Heart right ventricle (tissue), 16 donors: ENCODE results near the gene SOAT2. TPM values are rescaled to one million over a fixed set of nuclear protein-coding genes. Genes with fewer than 3 reads are reported as not detected.

Experiments used
- ATAC-seq, 8 donors: fragments of 200-7000 bp; cut with Tn5 transposase; one replicate each; pipeline ENCODE4 v1.9.1; 2020; ENCODE audit warnings: mild to moderate bottlenecking in 8 of 8, moderate library complexity in 8 of 8, moderate number of reproducible peaks in 1 of 8
- DNase-seq, 2 donors: peaks; one replicate each; pipeline ENCODE4 v3.0.0-alpha.2; 2020
- H3K27ac ChIP-seq, 10 donors: fragments of 200-600 bp; sonication (generic) in 2 of 10; one replicate each; pipeline versions ENCODE4 v1.5.0 to v1.8.0; 2020 to 2022; ENCODE audit warnings: mild to moderate bottlenecking in 3 of 10
- H3K27me3 ChIP-seq, 7 donors: fragments of 200-600 bp; one replicate each; pipeline ENCODE4 v1.8.0; 2021 to 2022; ENCODE audit warnings: mild to moderate bottlenecking in 2 of 7
- H3K36me3 ChIP-seq, 9 donors: fragments of 200-600 bp; sonication (generic) in 1 of 9; one replicate each; pipeline versions ENCODE4 v1.5.0 to v1.8.0; 2020 to 2022; ENCODE audit warnings: mild to moderate bottlenecking in 2 of 9
- H3K4me1 ChIP-seq, 9 donors: fragments of 200-600 bp; sonication (generic) in 1 of 9; one replicate each; pipeline versions ENCODE4 v1.5.0 to v1.8.0; 2020 to 2022; ENCODE audit warnings: mild to moderate bottlenecking in 4 of 9
- H3K4me3 ChIP-seq, 10 donors: fragments of 200-600 bp; sonication (generic) in 2 of 10; one replicate each; pipeline versions ENCODE4 v1.5.0 to v1.8.0; 2020 to 2022; ENCODE audit warnings: mild to moderate bottlenecking in 7 of 10, moderate library complexity in 2 of 10
- H3K9me3 ChIP-seq, 11 donors: fragments of 200-600 bp in 10 of 11; sonication (generic) in 2 of 11; one replicate each; pipeline versions ENCODE4 v1.5.0 to v1.8.0; 2013 to 2022; ENCODE audit warnings: mild to moderate bottlenecking in 2 of 11, control low read depth in 1 of 11, moderate library complexity in 1 of 11
- CTCF ChIP-seq, 9 donors: fragments of 200-600 bp; sonication (generic) in 2 of 9; IDR thresholded peaks; one replicate each; pipeline versions ENCODE4 v1.5.0 to v1.8.0; 2021 to 2022; ENCODE audit warnings: antibody characterized with exemption in 9 of 9, mild to moderate bottlenecking in 5 of 9, moderate library complexity in 1 of 9
- WGBS, 2 donors: extraction: QIAGEN DNeasy Blood & Tissue Kit; methylation state at CpG; one replicate each; pipeline ENCODE4 v1.1.7; 2013; ENCODE audit warnings: inconsistent platforms in 1 of 2; 5-methylcytosine and 5-hydroxymethylcytosine counted together
- intact Hi-C, 10 donors: fragments of 100-400 bp; cut with DNase I; formaldehyde crosslinking; loops; one replicate each; pipeline versions ENCODE4 v1.11.1 to v1.14.2; 2022
- polyA plus RNA-seq, 2 donors: library from polyadenylated mRNA; stranded (reverse); fragments of 200-250 nt; gene quantifications; one replicate each; pipeline ENCODE4 v1.2.3, GENCODE V29; 2013
- total RNA-seq, 10 donors: library from RNA; stranded (reverse); fragmentation: NEBNext Ultra II Directional in 3 of 10; extraction: Animal tissue kit (Norgen Biotek cat#: 25700) in 3 of 10; gene quantifications; one replicate each; pipeline versions ENCODE4 v1.2.1 to v1.2.4, GENCODE V29; 2021 to 2023
- donor health status: Arrhythmogenic right ventricular cardiomyopathy.
- donor health status: ischemic (EF 13 %, LVEDD 7.1; RV severe dilation, severe dysfunction).
- donor health status: healthy with polysubstance abuse.
- donor health status: DM: no; HTN: yes; CAD: no.
- donor health status: DM: no; HTN: no; CAD: no.
- donor health status: ischemic (EF 25% LVEDD 6.9; RV normal size, moderate dysfunction).
- donor health status: ischemic (EF 25% LVEDD 5.7; RV mildly dilated, moderate dysfunction).
- donor health status: healthy.
- donor health status: DM: yes; HTN: yes; CAD: no.
- donor health status: Ischemic cardiomyopathy.
- donor health status: ischemic (EF 35%, LVEDD 5.7; RV mildly dilated, moderate dysfunction).
- donor health status: nonischemic (EF 11% LVEDD 7.7; RV severe dilation, severe dysfunction).
- donor health status: DM: yes; HTN: yes; CAD: no.
- donor health status: PGD.
- donor health status: ischemic (EF 29% LVEDD 5.4; RV normal size, mild dysfunction).
- donor health status: nonischemic (EF 23%, LVEDD 6.1; RV moderate dilation, normal function).

SOAT2 gene
- total and polyA plus RNA-seq, 12 donors: 0.03 TPM; not detected in 11

GRCh38 chr12:53133722-53134121, 30.4 kb downstream of the SOAT2 start:
- intact Hi-C loops: no loop called here
- H3K4me1 ChIP-seq: peaks cover 0 to 6% (median 0%) of the 10 kb centered on the region in 9 donors
- H3K27me3 ChIP-seq: no peaks in the 10 kb centered on the region
- no peaks in the 10 kb centered on the region for H3K36me3 ChIP-seq
- peaks cover 0 to 17% (median 5%) of the 10 kb centered on the region in 11 donors for H3K9me3 ChIP-seq
- TF ChIP-seq CTCF (IDR thresholded peaks at IDR 0.05): no peak
- no peak overlapping the region for H3K4me3 ChIP-seq
- DNase-seq (no peak), ATAC-seq (no peak)
- H3K27ac ChIP-seq: no peak overlapping the region
- WGBS, 2 donors: 94 to 97% methylated on average over 3 of the region's 3 CpGs

DNA sequence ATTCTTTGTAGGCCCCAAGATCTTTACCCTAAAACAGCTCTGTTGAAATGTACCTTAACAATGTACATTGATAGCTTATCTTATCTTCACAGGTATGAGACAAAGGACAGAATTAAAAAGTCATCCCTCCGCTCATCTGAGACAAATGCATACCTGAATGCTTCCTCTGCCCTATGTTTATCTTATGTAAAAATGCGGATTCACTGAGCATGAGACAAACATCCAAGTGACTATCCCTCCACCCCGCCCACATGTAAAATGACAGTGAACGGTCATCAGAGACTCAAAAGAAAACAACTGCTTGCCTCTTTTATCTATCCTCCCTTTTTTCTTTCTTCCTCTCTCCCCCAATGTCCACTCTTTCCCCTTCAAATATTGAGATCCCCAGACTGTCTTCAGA, 40.1 kb downstream of the SOAT2 start:
- Histone ChIP-seq H3K4me3 (no peak overlapping the region), H3K4me1 (no peaks in the 10 kb centered on the region), H3K27me3 (no peaks in the 10 kb centered on the region), H3K36me3 (no peaks in the 10 kb centered on the region), H3K9me3 (peaks cover 0 to 9% (median 0%) of the 10 kb centered on the region in 11 donors), H3K27ac (no peak overlapping the region)
- no peak for TF ChIP-seq CTCF (IDR thresholded peaks at IDR 0.05)
- ATAC-seq: no peak
- WGBS, 2 donors: 77 to 80% methylated on average over 4 of the region's 4 CpGs
- intact Hi-C loops: no loop called here
- no peak for DNase-seq

- intact Hi-C loops: no loop called here
- WGBS, 2 donors: 93% methylated on average over 5 of the region's 5 CpGs
Measured at GRCh38 chr12:53145383-53146260, 42.3 kb downstream of the SOAT2 start.

DNA sequence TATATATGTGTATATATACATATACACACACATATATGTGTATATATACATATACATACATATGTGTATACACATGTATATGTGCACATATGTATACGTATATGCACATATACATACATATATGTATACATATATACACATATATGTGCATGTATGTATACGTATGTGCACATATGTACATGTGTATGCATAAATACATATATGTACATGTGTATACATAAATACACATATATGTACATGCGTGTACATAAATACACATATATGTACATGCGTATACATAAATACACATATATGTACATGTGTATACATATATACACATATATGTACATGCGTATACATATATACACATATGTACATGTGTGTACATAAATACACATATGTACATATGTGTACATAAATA, 43.9 kb downstream of the SOAT2 start:
- H3K4me1 ChIP-seq: no peaks in the 10 kb centered on the region
- intact Hi-C loops: no loop called here
- no peaks in the 10 kb centered on the region for H3K9me3 ChIP-seq
- 89 to 91% methylated on average over 5 of the region's 5 CpGs for WGBS, 2 donors
- no peak for TF ChIP-seq CTCF (IDR thresholded peaks at IDR 0.05)
- H3K27me3 ChIP-seq: no peaks in the 10 kb centered on the region
- H3K27ac ChIP-seq: no peak overlapping the region
- H3K36me3 ChIP-seq: no peaks in the 10 kb centered on the region
- H3K4me3 ChIP-seq: no peak overlapping the region
- DNase-seq (no peak), ATAC-seq (no peak)

More at GRCh38 chr12:53145383-53146260, 42.3 kb downstream of the SOAT2 start:
- TF ChIP-seq CTCF (IDR thresholded peaks at IDR 0.05): no peak
- no peak overlapping the region for H3K4me3 ChIP-seq
- no peaks in the 10 kb centered on the region for H3K36me3 ChIP-seq
- DNase-seq (no peak), ATAC-seq (peak in 1 of 8 donors; percentile 53)
- H3K27ac ChIP-seq: no peak overlapping the region
- no peaks in the 10 kb centered on the region for H3K27me3 ChIP-seq
- H3K4me1 ChIP-seq: no peaks in the 10 kb centered on the region
- H3K9me3 ChIP-seq: no peaks in the 10 kb centered on the region
